Measurements from ENCODE around the gene MDK. TPM values are rescaled to one million over a fixed set of nuclear protein-coding genes. Genes with fewer than 3 reads are reported as not detected.

MDK gene
- total and polyA plus RNA-seq, 2 of the 13 experiments (the other 11 are each of a cell fraction or from before 2014, with no cell fraction given) = 312 to 407 TPM

DNA sequence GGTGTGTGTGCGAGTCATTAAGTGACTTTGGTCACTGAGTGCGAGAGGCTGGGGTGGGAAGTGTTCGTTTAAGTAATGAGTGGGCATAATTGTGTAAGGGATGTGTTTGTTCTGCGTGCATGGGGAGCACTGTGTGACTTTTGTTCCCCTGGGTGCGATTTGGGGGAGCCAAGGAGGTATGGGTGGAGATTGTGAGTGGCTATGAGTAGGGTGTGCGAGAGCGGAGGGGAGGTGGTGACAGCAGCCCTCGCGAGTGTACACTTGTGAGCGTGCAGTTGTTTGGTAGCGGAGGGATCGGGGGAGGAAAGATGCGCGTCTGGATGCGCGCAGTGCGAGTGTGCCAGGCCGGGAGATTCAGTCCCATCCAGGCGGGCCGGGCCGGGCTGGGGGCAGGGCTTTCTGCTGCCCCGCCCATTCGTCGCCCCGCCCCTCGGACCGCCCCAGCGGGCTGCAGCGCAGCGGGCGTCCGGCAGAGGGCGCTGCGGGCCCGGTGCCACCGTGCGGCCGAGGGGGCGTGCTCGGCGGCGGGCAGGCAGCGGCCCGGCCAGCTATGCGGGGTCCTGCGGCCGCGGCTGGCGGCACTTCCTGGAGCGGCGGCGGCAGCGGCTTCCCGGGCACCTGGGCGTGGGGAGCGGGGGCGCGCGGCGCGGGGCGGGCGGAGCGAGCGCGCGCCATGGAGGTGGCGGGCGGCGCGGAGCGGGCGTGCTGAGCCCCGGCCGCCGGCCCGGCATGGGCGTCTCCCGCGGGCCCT lies 34.4 kb upstream of the MDK start, which contains the start of gene DGKZ (continued):
- TF ChIP-seq, protein P1, sequence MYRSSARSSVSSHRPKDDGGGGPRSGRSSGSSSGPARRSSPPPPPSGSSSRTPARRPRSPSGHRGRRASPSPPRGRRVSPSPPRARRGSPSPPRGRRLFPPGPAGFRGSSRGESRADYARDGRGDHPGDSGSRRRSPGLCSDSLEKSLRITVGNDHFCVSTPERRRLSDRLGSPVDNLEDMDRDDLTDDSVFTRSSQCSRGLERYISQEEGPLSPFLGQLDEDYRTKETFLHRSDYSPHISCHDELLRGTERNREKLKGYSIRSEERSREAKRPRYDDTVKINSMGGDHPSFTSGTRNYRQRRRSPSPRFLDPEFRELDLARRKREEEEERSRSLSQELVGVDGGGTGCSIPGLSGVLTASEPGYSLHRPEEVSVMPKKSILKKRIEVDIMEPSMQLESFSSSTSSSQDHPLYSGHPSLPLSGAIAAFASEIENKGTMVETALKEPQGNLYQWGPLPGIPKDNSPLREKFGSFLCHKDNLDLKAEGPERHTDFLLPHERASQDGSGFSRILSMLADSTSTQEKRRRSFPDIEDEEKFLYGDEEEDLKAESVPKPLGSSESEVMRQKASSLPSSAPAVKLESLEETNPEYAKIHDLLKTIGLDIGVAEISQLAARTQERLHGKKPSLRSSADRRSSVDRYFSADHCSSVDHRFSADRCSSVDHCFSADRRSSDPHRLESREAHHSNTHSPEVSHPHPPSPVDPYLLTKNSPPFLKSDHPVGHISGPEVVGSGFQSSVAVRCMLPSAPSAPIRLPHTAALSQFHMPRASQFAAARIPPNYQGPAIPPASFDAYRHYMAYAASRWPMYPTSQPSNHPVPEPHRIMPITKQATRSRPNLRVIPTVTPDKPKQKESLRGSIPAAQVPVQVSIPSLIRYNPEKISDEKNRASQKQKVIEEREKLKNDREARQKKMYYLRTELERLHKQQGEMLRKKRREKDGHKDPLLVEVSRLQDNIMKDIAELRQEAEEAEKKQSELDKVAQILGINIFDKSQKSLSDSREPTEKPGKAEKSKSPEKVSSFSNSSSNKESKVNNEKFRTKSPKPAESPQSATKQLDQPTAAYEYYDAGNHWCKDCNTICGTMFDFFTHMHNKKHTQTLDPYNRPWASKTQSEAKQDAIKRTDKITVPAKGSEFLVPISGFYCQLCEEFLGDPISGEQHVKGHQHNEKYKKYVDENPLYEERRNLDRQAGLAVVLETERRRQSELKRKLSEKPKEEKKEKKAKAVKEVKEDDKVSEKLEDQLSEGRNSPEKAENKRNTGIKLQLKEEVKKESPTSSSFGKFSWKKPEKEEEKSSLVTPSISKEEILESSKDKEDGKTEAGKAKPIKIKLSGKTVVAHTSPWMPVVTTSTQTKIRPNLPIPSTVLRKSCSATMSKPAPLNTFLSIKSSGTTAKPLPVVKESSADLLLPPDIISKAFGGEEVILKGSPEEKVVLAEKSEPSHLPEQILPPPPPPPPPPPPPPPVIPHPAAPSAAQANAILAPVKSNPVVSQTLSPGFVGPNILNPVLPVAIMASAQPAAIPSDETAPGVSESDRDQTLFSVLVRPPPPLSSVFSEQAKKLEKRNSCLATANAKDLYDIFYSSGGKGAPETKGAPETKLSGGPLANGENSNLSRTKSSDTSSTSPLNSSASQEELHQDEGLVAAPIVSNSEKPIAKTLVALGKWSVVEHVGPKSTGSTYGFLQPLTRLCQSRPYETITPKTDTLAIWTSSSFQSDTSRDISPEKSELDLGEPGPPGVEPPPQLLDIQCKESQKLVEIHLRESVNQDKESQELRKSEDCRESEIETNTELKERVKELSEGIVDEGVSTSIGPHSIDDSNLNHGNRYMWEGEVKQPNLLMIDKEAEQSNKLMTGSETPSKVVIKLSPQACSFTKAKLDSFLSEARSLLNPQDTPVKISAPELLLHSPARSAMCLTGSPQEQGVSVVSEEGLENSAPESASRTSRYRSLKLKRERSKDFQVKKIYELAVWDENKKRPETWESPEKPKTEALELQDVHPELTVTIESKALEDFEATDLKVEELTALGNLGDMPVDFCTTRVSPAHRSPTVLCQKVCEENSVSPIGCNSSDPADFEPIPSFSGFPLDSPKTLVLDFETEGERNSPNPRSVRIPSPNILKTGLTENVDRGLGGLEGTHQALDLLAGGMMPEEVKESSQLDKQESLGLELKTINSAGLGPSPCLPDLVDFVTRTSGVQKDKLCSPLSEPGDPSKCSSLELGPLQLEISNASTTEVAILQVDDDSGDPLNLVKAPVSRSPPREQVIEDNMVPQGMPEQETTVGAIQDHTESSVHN (CRISPR knock-in tag; IDR thresholded peaks at IDR 0.05) = no peak
- TF ChIP-seq SIN3B (IDR thresholded peaks at IDR 0.05; ENCODE audit: low read length) (no peak), SNRNP70 (IDR thresholded peaks at IDR 0.05; ENCODE audit: low read depth, low read length) (no peak), GATAD2A (CRISPR knock-in tag; IDR thresholded peaks at IDR 0.05) (no peak), SRF (IDR thresholded peaks at IDR 0.05; ENCODE audit: low read depth, low read length) (no peak), ZNF335 (CRISPR knock-in tag; IDR thresholded peaks at IDR 0.05) (peak; percentile 97), TCF7 (IDR thresholded peaks at IDR 0.05; ENCODE audit: low read depth) (no peak), BORCS8-MEF2B (CRISPR knock-in tag; IDR thresholded peaks at IDR 0.05) (no peak), NFIC (IDR thresholded peaks at IDR 0.05; ENCODE audit: low read length) (no peak), RXRA (CRISPR knock-in tag; IDR thresholded peaks at IDR 0.05) (0 out of 2 replicates have a peak, but pooled peaks have one; percentile 31), ATF7-NPFF (CRISPR knock-in tag; IDR thresholded peaks at IDR 0.05; ENCODE audit: low read depth) (no peak), DR1 (CRISPR knock-in tag; IDR thresholded peaks at IDR 0.05) (peak; percentile 54; the same call in 1 of the 2 replicates), TOE1 (CRISPR knock-in tag; IDR thresholded peaks at IDR 0.05) (no peak), ZNF225 (CRISPR knock-in tag; IDR thresholded peaks at IDR 0.05) (no peak), RBM22 (optimal IDR thresholded peaks at IDR 0.05; ENCODE audit: low read length) (no peak)
- TF ChIP-seq, protein P2, sequence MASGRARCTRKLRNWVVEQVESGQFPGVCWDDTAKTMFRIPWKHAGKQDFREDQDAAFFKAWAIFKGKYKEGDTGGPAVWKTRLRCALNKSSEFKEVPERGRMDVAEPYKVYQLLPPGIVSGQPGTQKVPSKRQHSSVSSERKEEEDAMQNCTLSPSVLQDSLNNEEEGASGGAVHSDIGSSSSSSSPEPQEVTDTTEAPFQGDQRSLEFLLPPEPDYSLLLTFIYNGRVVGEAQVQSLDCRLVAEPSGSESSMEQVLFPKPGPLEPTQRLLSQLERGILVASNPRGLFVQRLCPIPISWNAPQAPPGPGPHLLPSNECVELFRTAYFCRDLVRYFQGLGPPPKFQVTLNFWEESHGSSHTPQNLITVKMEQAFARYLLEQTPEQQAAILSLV (CRISPR knock-in tag; IDR thresholded peaks at IDR 0.05; ENCODE audit: borderline replicate concordance) = no peak
- TF ChIP-seq, protein P3, sequence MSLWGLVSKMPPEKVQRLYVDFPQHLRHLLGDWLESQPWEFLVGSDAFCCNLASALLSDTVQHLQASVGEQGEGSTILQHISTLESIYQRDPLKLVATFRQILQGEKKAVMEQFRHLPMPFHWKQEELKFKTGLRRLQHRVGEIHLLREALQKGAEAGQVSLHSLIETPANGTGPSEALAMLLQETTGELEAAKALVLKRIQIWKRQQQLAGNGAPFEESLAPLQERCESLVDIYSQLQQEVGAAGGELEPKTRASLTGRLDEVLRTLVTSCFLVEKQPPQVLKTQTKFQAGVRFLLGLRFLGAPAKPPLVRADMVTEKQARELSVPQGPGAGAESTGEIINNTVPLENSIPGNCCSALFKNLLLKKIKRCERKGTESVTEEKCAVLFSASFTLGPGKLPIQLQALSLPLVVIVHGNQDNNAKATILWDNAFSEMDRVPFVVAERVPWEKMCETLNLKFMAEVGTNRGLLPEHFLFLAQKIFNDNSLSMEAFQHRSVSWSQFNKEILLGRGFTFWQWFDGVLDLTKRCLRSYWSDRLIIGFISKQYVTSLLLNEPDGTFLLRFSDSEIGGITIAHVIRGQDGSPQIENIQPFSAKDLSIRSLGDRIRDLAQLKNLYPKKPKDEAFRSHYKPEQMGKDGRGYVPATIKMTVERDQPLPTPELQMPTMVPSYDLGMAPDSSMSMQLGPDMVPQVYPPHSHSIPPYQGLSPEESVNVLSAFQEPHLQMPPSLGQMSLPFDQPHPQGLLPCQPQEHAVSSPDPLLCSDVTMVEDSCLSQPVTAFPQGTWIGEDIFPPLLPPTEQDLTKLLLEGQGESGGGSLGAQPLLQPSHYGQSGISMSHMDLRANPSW (CRISPR knock-in tag; IDR thresholded peaks at IDR 0.05; ENCODE audit: borderline replicate concordance) = no peak

All from HepG2 (cell line).